ENCODE data around the gene FSIP2.
A peak's percentile ranks its signal among the peaks of the same experiment; 100 is the strongest.

Gene FSIP2, protein sequence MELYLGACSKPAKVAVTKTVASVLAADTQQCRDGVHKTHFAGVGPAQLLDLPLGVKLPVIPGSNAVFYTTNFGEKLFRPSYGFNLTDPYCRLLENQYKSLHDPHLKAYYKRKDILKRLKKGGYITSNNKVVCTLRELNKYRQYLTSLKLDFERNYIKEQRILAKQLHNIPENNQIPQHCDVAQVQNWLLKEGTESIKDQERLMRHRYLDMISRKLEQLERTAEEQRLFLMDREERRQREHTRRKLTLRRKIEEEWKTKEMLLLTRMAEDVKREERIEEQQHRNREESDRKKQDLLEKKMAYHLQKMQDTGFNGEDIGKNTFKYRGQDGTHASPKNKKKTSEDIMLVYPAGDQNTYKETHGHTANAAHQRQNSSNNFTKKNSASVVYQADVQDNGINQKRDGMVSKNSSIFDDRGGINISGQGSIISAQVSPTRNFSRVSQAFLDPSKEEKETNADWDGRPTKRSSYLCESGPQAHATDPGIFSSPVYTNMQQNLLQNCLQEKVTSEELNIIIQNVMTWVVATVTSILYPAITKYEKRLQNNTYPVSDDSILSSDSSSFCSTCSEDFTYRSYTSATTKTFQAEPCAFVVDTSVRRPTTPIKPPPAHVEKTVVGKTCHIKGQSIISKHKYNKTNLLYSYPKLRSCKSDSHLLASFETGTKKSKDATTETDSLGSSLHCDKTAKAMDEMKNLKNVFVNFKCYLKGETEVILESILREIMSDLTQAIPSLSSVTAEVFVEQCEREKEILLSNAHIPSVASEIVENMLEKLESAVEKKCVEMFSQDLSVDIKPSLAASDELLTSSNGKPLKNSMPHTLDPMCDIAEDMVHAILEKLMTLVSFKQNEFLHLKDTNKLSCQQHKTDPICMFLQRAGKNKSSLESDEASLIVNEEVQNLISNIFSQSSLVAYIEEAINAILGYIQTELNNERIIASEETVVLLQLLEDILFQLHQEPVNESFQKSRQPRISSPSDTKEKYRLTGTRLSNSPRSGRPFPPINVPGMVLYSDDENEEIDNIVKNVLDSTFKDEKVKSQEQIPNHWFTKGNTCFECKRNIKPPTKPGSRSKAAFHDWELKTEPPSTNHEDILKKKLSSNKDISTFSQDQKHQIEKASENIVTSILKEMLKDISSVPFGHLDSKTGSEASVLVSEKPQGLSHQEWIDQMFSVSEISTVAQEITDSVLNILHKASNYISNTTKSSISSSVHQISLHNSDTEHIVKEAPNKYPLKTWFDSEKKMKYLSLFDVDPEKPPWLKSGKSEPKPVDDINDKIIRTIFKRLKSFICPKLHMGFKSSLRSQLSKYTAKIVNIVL (N-terminal part only)

DNA sequence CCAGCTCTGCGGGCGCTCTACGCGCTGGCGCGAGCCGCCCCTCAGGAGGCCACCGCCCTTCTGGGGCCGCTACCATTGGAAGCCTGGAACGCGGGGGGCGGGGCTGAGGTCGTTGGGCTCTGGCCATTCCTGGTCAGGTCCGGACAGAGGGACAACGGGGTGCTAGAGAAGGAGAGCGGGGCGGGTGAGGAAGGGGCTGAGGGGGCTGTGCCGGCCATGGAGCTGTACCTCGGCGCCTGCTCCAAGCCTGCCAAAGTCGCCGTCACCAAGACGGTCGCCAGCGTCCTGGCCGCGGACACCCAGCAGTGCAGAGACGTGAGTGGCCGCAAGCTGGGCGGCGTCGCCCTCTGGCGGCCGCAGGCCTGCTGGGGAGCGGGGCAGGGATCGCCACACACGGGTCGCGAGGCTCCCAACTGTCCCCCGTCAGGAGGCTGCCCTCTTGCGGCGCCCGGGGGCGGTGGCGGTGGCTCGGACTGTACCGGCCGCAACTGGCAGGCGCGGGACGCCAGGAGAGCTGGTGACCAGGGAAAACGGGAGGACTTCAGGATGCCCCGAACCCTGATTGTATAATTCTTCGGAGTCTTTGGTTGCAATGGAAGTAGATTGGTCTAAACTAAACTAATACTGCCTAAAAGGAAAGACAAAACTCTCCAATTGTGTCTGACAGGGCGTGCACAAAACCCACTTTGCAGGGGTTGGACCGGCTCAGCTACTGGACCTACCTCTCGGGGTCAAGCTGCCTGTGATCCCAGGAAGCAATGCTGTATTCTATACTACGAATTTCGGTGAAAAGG lies at the start of gene FSIP2:
Gene FSIP2, plus strand, starts transcription at position 126 of the 794 bp plus-strand sequence. Its CDS starts 91 bp downstream, at position 217.
- DNase-seq = no peak

DNA sequence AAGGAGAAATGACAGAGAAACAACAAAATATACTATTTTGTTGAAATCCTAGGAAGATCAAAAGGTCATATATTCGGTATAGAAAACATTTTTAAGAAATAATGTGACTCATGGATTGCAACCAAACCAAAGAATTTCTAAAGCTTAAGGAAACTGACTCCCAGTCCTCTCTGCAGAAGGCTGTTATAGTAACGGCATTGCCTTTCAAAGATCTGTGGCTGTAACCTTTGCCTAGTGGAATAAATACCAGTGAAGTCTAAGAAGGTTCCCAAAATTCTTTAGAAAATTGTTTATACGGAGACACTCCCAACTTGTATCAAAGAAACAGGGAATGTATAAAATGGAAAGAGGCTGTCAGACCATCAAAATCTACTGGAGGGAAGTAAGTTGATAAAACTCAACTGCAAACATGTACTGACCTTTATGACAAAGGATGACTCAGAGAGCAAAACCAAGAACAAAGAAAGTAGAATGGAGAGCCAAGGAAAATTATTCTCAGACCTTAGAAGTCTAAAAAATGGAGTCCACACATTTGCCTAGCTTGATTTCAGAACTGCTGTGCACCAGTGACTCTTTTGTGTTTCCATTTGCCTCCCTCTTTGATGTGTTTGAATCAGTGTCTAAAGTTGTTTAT lies 48.6 kb upstream of the FSIP2 start:
- DNase-seq = no peak

DNA sequence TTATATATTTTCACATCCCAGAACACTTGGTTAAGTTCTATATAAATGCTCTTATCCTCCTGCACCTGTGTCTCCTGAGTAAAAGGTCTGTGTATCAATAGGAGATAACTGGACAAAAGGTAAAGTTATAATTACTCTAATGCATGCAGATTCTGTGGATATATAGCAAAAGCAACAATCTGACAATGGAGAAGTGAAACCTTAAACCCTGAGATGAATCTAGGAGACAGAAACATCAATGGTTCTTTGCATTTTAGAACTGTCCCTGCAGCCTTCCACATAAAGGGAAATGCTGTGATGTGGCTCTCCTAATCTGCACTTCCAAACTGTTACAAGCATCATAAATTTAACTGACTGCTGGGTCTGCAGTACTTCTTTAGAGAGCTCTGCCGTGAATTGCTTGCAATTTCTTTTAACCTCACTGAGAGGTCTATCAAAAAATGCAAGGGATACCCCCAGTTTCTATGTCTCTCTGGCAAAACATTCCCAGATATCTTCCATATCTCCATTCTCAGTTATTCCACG lies 42.8 kb upstream of the FSIP2 start:
- no peak for DNase-seq

DNA sequence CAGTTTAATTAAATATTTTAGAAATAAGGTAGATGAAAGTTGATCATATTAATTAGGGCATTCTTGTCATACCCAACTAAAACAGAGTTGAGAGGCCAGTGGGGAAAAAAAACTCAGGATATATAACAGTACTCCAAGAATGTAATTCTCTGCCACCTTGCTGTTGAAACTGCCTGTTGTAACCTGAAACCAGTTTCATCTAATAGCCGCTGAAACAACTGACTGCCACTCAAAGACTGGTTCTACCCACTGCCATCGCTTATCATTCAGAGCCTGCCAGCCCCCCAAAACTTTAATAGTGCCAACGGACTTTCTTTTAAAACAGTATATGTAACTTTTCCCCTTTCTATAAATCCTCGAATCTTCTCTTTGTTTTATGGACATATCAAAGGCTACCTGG lies 37.7 kb upstream of the FSIP2 start:
- peak; percentile 66 for DNase-seq

DNA sequence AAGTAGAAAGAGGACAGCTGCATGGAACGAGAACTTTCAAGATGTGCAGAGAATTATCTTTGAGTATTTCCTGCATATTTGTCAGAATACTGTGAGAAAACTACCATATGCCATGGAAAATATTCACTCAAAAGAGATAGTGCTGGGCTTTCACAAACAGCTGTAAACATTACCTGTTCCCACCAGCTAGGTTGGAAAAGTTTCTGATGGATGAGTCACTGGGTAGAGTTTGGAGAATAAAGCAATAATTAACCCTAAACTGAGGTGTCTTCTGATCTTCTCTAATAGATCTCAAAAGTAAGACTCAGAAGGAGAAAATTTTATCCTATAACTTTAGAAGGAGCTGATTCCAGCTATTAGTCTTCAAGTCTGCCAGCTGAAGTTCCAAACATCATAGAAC lies 3.9 kb upstream of the FSIP2 start:
- DNase-seq = no peak

DNA sequence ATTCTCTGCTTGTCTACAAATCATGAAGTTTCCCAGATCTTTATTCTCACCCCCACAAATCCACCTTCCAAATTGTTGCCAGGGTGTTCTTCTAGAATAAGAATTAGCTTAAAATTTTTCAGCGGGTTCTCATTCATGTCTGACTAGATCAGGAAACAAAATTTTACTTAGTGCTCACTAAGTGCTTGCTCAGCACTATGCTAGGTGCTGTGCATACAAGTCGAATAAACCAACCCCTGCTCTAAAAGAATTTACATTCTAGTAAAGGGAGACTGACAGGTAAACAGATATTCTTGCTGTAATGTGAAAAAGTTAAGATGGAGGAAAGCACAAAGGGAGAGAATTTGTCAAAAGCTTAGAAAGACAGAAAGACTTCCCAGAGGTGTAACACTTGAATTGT lies 2.4 kb upstream of the FSIP2 start:
- no peak for DNase-seq

DNA sequence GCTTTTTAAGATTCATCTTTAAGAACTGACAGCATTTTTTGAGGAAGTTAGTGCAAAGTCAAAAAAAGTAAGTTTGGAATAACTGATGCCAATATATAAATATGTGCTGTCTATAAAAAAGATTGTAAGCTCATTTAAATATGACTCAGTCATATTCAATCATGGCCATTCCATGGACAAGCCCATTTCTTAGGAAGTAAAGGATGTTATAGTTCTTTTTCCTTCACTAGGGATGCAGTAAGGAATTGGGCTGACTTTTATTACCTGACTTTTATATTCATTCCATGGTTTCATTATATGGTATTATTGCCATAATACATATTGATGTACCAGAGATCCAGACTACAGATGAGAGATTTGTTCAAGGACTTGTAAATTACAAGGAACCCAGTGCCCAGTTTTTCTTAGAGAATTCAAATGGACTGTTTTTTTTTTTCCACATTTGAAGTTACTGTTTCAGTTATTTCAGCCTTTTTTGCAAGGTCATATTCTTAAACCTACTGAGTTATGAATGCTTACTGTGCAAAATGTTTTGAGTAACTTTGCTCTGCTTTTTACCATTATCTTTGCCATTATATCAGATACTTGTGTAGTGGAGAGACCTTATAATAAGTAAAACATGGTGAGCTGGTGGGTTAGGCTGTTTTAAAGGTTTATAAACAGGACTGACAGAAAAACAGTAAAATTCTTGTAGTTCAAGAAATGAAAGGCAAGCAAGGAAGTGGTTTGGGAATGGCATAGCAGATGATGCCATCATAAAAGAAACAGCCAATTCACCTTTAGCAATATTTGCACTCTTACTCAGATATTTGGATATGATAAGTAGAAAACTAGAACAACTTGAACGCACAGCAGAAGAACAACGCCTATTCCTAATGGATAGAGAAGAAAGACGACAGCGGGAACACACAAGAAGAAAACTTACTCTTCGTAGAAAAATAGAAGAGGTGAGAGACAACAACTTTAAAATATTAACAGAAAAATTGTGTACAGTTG lies 7.6 kb downstream of the FSIP2 start:
- no peak for DNase-seq

DNA sequence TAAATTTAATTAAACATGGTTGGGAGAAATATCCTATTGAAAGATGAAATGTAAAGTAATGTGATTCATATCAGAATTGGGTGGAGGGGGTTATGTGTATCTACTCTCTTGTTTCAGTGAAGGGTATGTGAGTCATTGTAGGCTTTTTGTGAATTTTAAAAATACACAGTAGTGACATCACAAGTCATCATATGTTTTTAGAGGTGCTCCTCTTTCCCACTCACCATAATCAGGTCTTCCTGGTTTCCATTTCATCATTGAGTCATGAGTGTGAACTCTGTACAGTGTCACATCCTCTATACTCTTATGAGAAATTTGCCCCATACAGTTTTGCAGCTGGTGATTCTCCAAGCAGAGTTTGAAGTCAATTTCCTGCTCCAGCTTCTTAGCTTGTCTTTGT lies 18.8 kb downstream of the FSIP2 start:
- no peak for DNase-seq

DNA sequence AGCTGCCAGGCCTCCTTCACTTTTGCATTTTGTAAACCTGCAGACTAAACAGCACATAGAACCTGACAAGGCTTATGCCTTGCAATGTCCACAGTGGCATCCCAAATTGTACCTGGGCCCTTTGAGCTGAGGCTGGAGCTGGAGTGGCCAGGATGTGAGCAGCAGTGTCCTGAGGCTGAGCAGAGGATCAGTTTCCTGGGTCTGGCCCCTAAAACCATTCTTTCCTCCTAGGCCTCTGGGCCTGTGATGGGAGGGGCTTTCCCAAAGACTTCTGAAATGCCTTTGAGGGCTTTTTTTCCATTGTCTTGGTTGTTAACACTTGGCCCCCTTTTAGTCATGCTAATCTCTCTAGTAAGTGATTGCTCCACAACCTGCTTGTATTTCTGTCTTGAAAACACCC lies 32.8 kb downstream of the FSIP2 start:
- no peak for DNase-seq

DNA sequence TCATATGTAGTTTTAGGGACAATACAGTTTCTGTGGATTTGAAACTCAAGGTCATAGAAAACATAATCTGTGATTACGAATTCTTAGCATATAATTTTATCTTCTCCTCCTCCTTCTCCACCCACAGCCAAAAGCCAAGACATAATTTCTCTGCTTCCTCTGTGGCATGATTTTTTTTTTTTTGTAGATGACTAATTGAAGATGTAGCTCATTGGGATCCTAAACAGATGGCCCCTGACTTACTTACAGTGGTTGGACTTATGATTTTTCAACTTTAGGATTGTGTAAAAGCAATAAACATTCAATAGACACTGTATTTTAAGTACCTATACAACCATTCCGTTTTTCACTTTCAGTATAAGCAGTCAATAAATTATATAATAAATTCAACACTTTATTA lies 42.3 kb downstream of the FSIP2 start:
- peak; percentile 33 for DNase-seq

DNA sequence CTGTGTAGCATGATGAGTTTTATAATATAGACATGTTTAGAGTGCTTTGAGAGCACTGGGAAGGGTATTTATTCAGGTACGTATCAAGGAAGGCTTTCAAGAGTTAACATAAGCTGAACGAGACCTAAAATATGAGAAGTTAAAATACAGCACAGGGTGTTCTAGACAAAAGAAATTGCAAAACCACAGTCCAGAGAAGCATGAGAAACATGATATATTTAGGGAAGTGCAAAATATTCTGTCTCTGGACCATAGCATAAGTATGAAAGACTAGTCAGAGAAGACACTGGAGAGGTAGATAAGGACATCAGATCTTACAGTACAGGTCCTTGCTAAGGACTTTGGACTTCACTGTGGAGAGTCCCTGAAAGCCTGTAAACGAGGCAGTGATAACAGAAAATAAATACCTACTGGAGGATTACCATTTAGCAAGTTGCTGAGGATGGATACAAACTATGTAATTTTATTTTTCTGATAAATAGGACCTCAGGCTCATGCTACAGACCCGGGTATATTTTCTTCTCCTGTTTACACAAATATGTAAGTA lies 43.7 kb downstream of the FSIP2 start:
- DNase-seq = no peak

DNA sequence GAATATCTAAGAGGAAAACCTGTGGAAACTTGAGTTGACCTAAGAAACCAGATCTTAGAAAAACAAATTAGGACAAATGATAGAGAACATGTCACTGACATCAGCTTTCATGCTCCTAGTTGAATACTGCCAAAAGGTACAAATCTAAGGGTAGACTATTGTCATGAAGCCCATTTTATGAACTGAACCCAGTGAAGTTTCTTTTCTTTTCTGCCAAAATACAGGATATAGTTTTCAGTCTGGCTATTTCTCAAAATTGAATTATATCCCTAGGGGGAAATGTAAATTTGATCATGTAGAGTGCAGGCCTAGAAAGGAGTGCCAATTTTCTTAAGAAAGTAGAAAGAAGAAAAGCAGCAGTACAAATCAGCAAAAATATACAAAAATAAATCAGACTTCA lies 46.6 kb downstream of the FSIP2 start:
- DNase-seq = no peak

DNA sequence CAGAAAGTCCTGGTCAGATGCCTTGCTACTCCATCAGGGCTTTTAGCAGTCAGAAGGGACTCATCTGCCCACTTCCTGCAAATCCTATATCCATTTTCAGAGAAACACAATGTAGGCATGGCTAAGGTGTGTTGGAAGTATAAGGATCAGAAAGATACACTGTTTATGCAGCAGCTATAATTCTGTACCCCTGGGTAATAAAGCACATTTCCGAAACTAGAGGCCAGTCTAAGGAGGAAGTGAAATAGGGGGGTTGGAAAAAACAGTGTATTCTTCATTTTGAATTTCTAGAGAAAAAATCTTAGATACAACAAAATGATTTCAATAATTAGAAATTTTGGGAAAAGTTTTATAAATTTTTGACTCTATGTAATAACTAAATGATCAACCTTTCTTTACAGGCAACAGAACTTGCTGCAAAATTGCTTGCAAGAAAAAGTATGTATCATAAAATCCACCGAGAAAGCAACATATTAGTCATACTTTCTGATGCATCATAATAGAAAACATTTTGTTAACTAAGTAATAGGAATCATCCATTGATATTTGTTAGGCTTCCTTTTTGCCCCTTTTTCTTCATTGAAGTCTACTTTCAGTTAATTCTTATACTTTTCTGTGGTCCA lies 47.4 kb downstream of the FSIP2 start:
- DNase-seq = no peak

DNA sequence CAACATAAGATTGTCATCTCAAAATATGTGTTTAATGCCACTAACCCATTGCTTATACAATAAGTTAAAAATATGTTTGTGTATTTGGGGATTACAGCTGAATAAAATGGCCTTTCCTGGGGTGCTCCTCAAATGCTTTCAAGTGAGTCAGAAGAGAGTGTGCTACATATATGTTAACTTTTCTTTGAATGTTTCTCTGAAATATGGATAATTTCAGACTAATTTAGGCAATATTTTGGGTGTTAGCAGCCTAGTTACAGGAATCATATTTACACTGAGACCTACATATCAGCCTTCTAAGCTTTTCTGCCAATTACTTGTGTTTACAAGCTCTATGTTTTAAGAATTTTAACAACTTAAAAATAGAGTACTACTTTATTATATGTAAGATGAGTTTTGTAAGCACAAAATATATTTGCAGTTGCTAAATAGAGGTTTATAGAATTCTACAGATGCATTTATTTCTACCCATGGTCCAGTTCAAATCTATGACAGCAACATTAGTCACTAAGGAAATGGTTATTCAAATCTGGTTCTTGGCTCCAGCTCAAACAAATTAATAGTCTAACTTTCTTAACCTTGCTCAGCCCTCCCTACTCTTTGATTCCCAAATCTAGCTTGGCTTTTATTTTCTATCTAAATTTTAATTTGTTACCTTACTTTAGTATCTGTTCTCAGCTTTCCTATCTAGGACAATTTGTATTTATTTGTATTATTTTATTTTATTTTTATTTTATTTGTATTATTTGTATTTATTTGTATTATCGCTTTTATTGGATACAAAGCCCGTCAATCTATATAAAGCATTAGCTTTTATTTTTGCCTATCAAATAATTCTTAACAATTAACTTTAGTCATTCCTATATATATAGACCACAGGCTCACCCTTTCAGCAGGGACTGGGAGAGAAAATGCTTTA lies 48.9 kb downstream of the FSIP2 start:
- no peak for DNase-seq

DNA sequence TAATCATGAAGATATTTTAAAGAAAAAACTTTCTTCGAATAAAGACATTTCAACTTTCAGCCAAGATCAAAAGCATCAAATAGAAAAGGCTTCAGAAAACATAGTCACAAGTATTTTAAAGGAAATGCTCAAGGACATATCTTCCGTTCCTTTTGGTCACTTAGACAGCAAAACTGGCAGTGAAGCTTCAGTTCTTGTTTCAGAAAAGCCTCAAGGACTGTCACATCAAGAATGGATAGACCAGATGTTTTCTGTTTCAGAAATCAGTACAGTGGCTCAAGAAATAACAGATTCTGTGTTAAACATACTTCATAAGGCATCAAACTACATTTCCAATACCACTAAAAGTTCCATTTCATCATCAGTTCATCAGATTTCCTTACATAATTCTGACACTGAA lies 51.8 kb downstream of the FSIP2 start:
- DNase-seq = no peak

DNA sequence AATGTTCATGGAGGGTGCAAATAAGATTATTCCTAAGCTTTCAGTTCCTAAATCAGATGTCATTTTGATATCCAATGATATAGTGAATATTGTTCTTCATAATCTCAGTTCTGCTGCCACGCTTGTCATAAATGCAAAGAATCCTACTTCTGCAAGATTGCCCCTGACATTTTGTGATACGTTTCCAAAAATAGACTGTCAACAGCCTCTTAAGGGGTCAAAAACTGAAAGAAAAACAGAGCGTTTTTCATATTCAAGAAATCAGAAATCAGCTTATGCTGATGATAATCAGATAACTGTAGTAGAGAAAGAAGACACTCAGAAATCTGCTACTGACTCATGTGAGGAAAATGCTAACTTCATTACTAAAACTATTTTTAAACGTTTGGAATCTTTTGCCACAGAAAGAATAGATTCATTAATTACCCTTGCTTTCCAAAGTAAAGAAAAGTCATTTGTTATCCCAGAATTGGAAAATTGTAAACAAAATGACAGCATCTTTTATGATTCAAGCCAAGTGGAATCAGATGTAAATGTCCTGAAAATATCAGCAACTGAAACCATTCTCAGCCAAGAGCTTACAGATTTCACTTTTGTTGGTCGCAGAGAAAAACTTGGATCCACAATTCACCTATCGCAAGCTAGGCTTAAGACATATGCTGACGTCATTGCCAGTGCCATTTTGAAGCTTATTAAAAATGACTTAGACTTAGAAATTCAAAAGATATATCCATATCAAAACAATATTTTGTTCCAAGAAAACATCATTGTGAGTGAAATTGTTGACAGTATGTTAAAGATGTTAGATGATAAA lies 55.1 kb downstream of the FSIP2 start:
- no peak for DNase-seq

DNA sequence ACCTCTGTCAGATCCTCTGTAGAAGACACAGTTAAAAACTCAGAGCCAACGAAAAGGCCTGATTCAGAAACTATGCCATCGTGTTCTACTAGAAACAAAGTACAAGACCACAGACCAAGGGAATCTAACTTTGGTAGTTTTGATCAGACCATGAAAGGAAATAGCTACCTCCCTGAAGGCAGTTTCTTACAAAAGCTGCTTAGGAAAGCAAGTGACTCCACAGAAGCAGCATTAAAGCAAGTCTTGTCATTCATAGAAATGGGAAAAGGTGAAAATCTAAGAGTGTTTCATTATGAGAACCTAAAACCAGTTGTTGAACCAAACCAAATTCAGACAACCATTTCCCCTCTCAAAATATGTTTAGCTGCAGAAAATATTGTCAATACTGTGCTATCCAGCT lies 58.2 kb downstream of the FSIP2 start:
- DNase-seq = no peak

Measured in NCI-H2171 treated with DMSO at 0.1 percent for 48 hours (cell line).